ENCODE results near the gene CRTC2.

Gene CRTC2

GRCh38 chr1:153922972-153923925 is 35.2 kb downstream of the CRTC2 start, which contains the start of gene GATAD2B:
Gene GATAD2B, minus strand, starts transcription at chr1:153922972. Its CDS starts 94,625 bp downstream, at chr1:153828347.
- peak; percentile 100 for DNase-seq
- Histone ChIP-seq H2AFZ (ENCODE audit: low read depth, low read length) (peak within 1 kb of the TSS; percentile 96), H3K4me1 (ENCODE audit: insufficient read depth, low read length) (peaks cover 42% of the 10 kb centered on the region), H3K9me3 (ENCODE audit: insufficient read depth, low read length, severe bottlenecking) (no peaks in the 10 kb centered on the region), H3K27ac (ENCODE audit: low read length) (peak within 1 kb of the TSS; percentile 91), H3K4me3 (ENCODE audit: low read depth in 1 of 2, low read length in 2 of 2) (peak within 1 kb of the TSS; percentile 94 to 95), H3K79me2 (ENCODE audit: insufficient read depth, low read length) (peaks cover 58% of the 10 kb centered on the region), H3K4me2 (ENCODE audit: insufficient read depth, low read length) (peak within 1 kb of the TSS; percentile 82), H3K36me3 (ENCODE audit: insufficient read depth, low read length) (peaks cover 21% of the 10 kb centered on the region), H3K9ac (ENCODE audit: low read depth, low read length) (peak within 1 kb of the TSS; percentile 80), H3K27me3 (ENCODE audit: insufficient read depth, low read length, poor library complexity) (no peaks in the 10 kb centered on the region), H4K20me1 (ENCODE audit: insufficient read depth, low read length) (peaks cover 36% of the 10 kb centered on the region)
- ATAC-seq (ENCODE audit: insufficient read depth, low read depth) = peak; percentile 92
- TF ChIP-seq CTCF (IDR thresholded peaks at IDR 0.05; ENCODE audit: borderline replicate concordance, extremely low read depth, low read length, poor library complexity, severe bottlenecking) = no peak
- no peak for TF ChIP-seq EZH2 (IDR thresholded peaks at IDR 0.05; ENCODE audit: borderline replicate concordance, low read depth, low read length, severe bottlenecking)

- Histone ChIP-seq H3K27ac (ENCODE audit: low read length) (peak overlapping the region; percentile 87), H3K79me2 (ENCODE audit: insufficient read depth, low read length) (peaks cover 67% of the 10 kb centered on the region), H3K4me1 (ENCODE audit: insufficient read depth, low read length) (peaks cover 42% of the 10 kb centered on the region), H3K36me3 (ENCODE audit: insufficient read depth, low read length) (peaks cover 27% of the 10 kb centered on the region), H2AFZ (ENCODE audit: low read depth, low read length) (peak overlapping the region; percentile 89), H3K4me3 (ENCODE audit: low read depth in 1 of 2, low read length in 2 of 2) (peak overlapping the region; percentile 94 to 95), H3K4me2 (ENCODE audit: insufficient read depth, low read length) (peak overlapping the region; percentile 82), H3K9me3 (ENCODE audit: insufficient read depth, low read length, severe bottlenecking) (no peaks in the 10 kb centered on the region), H4K20me1 (ENCODE audit: insufficient read depth, low read length) (peaks cover 44% of the 10 kb centered on the region), H3K9ac (ENCODE audit: low read depth, low read length) (peak overlapping the region; percentile 77), H3K27me3 (ENCODE audit: insufficient read depth, low read length, poor library complexity) (no peaks in the 10 kb centered on the region)
- peak; percentile 56 for TF ChIP-seq CTCF (IDR thresholded peaks at IDR 0.05; ENCODE audit: borderline replicate concordance, extremely low read depth, low read length, poor library complexity, severe bottlenecking)
- TF ChIP-seq EZH2 (IDR thresholded peaks at IDR 0.05; ENCODE audit: borderline replicate concordance, low read depth, low read length, severe bottlenecking) = no peak
- DNase-seq (peak; percentile 79), ATAC-seq (ENCODE audit: insufficient read depth, low read depth) (peak; percentile 33)
These were observed 36.1 kb downstream of the CRTC2 start for GRCh38 chr1:153922076-153922971.

GRCh38 chr1:153921803-153922075 is 36.7 kb downstream of the CRTC2 start:
- Histone ChIP-seq H3K4me3 (ENCODE audit: low read depth in 1 of 2, low read length in 2 of 2) (peak overlapping the region; percentile 94 to 95), H4K20me1 (ENCODE audit: insufficient read depth, low read length) (peaks cover 44% of the 10 kb centered on the region), H3K36me3 (ENCODE audit: insufficient read depth, low read length) (peaks cover 27% of the 10 kb centered on the region), H3K79me2 (ENCODE audit: insufficient read depth, low read length) (peaks cover 73% of the 10 kb centered on the region), H3K27me3 (ENCODE audit: insufficient read depth, low read length, poor library complexity) (no peaks in the 10 kb centered on the region), H3K4me1 (ENCODE audit: insufficient read depth, low read length) (peaks cover 42% of the 10 kb centered on the region), H2AFZ (ENCODE audit: low read depth, low read length) (peak overlapping the region; percentile 63; the same call in 1 of the 2 replicates), H3K9ac (ENCODE audit: low read depth, low read length) (peak overlapping the region; percentile 77), H3K27ac (ENCODE audit: low read length) (peak overlapping the region; percentile 87), H3K4me2 (ENCODE audit: insufficient read depth, low read length) (peak overlapping the region; percentile 82), H3K9me3 (ENCODE audit: insufficient read depth, low read length, severe bottlenecking) (no peaks in the 10 kb centered on the region)
- no peak for ATAC-seq (ENCODE audit: insufficient read depth, low read depth)
- TF ChIP-seq EZH2 (IDR thresholded peaks at IDR 0.05; ENCODE audit: borderline replicate concordance, low read depth, low read length, severe bottlenecking) (no peak), CTCF (IDR thresholded peaks at IDR 0.05; ENCODE audit: borderline replicate concordance, extremely low read depth, low read length, poor library complexity, severe bottlenecking) (no peak)
- no peak for DNase-seq
